Stimulated activated naive B cell treated with anti-CD40 and anti-IgM and Interleukin-4, amounts not matched to agents 10 μg/mL and 1 μg/mL and 100 μg/mL, for 72 hours (primary cell): ENCODE measurements around the gene APOBEC3A.

Source experiments
- ATAC-seq, 2 donors: fragments of 150-1000 bp; cut with Tn5 transposase; replicated peaks; 2 replicates each; pipeline ENCODE4 v1.10.0; 2021; ENCODE audit warnings: moderate library complexity in 1 of 2
- DNase-seq: peaks from one replicate; pipeline ENCODE4 v3.0.0; 2021
- H3K27ac Mint-ChIP-seq: one replicate; pipeline ENCODE4 v1.8.0; 2022; ENCODE audit warnings: mild to moderate bottlenecking, mixed read lengths
- H3K27me3 Mint-ChIP-seq, 2 donors: one replicate each; pipeline ENCODE4 v1.8.0; 2022; ENCODE audit warnings: mixed read lengths in 2 of 2
- H3K36me3 Mint-ChIP-seq, 2 donors: one replicate each; pipeline ENCODE4 v1.8.0; 2022; ENCODE audit warnings: mixed read lengths in 2 of 2, mild to moderate bottlenecking in 1 of 2
- H3K4me1 Mint-ChIP-seq, 2 donors: one replicate each; pipeline ENCODE4 v1.8.0; 2022; ENCODE audit warnings: mixed read lengths in 2 of 2, mild to moderate bottlenecking in 1 of 2
- H3K4me3 Mint-ChIP-seq, 2 donors: one replicate each; pipeline ENCODE4 v1.8.0; 2022; ENCODE audit warnings: mild to moderate bottlenecking in 2 of 2, mixed read lengths in 2 of 2, moderate library complexity in 1 of 2
- H3K9me3 Mint-ChIP-seq, 2 donors: one replicate each; pipeline ENCODE4 v1.8.0; 2022; ENCODE audit warnings: mixed read lengths in 2 of 2, mild to moderate bottlenecking in 1 of 2

APOBEC3A gene

GRCh38 chr22:38948181-38948940 lies 9.0 kb upstream of the APOBEC3A start:
- no peak overlapping the region for H3K4me3 Mint-ChIP-seq
- no peak overlapping the region for H3K27ac Mint-ChIP-seq
- DNase-seq (no peak), ATAC-seq (no peak)
- H3K9me3 Mint-ChIP-seq, result peaks cover 3 to 4% of the 10 kb centered on the region in 2 donors
- peaks cover 41 to 45% of the 10 kb centered on the region in 2 donors for H3K4me1 Mint-ChIP-seq
- H3K36me3 Mint-ChIP-seq, result peaks cover 0 to 2% of the 10 kb centered on the region in 2 donors
- H3K27me3 Mint-ChIP-seq, result peaks cover 9 to 40% of the 10 kb centered on the region in 2 donors

GRCh38 chr22:38949889-38950405 lies 7.5 kb upstream of the APOBEC3A start:
- peaks cover 0 to 2% of the 10 kb centered on the region in 2 donors for H3K36me3 Mint-ChIP-seq
- DNase-seq (no peak), ATAC-seq (no peak)
- no peak overlapping the region for H3K27ac Mint-ChIP-seq
- H3K4me3 Mint-ChIP-seq, result no peak overlapping the region
- H3K4me1 Mint-ChIP-seq, result peaks cover 39 to 41% of the 10 kb centered on the region in 2 donors
- H3K27me3 Mint-ChIP-seq, result peaks cover 9 to 37% of the 10 kb centered on the region in 2 donors
- peaks cover 1 to 3% of the 10 kb centered on the region in 2 donors for H3K9me3 Mint-ChIP-seq

GRCh38 chr22:38950527-38951295 lies 6.7 kb upstream of the APOBEC3A start:
- Mint-ChIP-seq H3K4me3 (no peak overlapping the region), H3K27ac (no peak overlapping the region), H3K4me1 (peaks cover 34 to 41% of the 10 kb centered on the region in 2 donors), H3K9me3 (peaks cover 0 to 2% of the 10 kb centered on the region in 2 donors), H3K27me3 (peaks cover 9 to 39% of the 10 kb centered on the region in 2 donors), H3K36me3 (peaks cover 0 to 2% of the 10 kb centered on the region in 2 donors)
- no peak for ATAC-seq
- DNase-seq, result no peak

- DNase-seq (no peak), ATAC-seq (no peak)
- Mint-ChIP-seq H3K36me3 (peaks cover 0 to 2% of the 10 kb centered on the region in 2 donors), H3K9me3 (peaks cover 0 to 2% of the 10 kb centered on the region in 2 donors), H3K27me3 (peaks cover 9 to 39% of the 10 kb centered on the region in 2 donors), H3K4me1 (peaks cover 35 to 38% of the 10 kb centered on the region in 2 donors), H3K4me3 (no peak overlapping the region), H3K27ac (no peak overlapping the region)
These were observed 5.7 kb upstream of the APOBEC3A start for GRCh38 chr22:38951734-38952133.

GRCh38 chr22:38952281-38952993 lies 5.0 kb upstream of the APOBEC3A start:
- Mint-ChIP-seq H3K9me3 (peaks cover 0 to under 1% of the 10 kb centered on the region in 2 donors), H3K4me1 (peaks cover 35 to 38% of the 10 kb centered on the region in 2 donors), H3K4me3 (no peak overlapping the region), H3K36me3 (peaks cover 0 to 1% of the 10 kb centered on the region in 2 donors), H3K27ac (peak overlapping the region; percentile 37), H3K27me3 (peaks cover 4 to 39% of the 10 kb centered on the region in 2 donors)
- DNase-seq, result no peak
- no peak for ATAC-seq

GRCh38 chr22:38953091-38953490 lies 4.3 kb upstream of the APOBEC3A start:
- ATAC-seq (no peak), DNase-seq (no peak)
- Mint-ChIP-seq H3K27me3 (peaks cover 0 to 39% of the 10 kb centered on the region in 2 donors), H3K36me3 (no peaks in the 10 kb centered on the region), H3K9me3 (no peaks in the 10 kb centered on the region), H3K27ac (no peak overlapping the region), H3K4me3 (no peak overlapping the region), H3K4me1 (peaks cover 33% of the 10 kb centered on the region in 2 donors)

- DNase-seq (peak; percentile 52), ATAC-seq (peak; percentile 94)
- no peaks in the 10 kb centered on the region for H3K36me3 Mint-ChIP-seq
- peaks cover 3 to 46% of the 10 kb centered on the region in 2 donors for H3K27me3 Mint-ChIP-seq
- peaks cover 29 to 31% of the 10 kb centered on the region in 2 donors for H3K4me1 Mint-ChIP-seq
- H3K9me3 Mint-ChIP-seq, result no peaks in the 10 kb centered on the region
- H3K4me3 Mint-ChIP-seq, result no peak overlapping the region
- peak overlapping the region; percentile 63 for H3K27ac Mint-ChIP-seq
These were observed 3.6 kb upstream of the APOBEC3A start for GRCh38 chr22:38953577-38954413.

GRCh38 chr22:38954414-38955043 lies 2.9 kb upstream of the APOBEC3A start:
- Mint-ChIP-seq H3K27me3 (peaks cover 7 to 54% of the 10 kb centered on the region in 2 donors), H3K36me3 (no peaks in the 10 kb centered on the region), H3K4me3 (no peak overlapping the region), H3K27ac (peak overlapping the region; percentile 59), H3K4me1 (peaks cover 28 to 31% of the 10 kb centered on the region in 2 donors), H3K9me3 (no peaks in the 10 kb centered on the region)
- ATAC-seq (no peak), DNase-seq (no peak)

GRCh38 chr22:38955250-38955905 lies 2.0 kb upstream of the APOBEC3A start:
- H3K27me3 Mint-ChIP-seq, result peaks cover 7 to 49% of the 10 kb centered on the region in 2 donors
- H3K27ac Mint-ChIP-seq, result no peak overlapping the region
- ATAC-seq (no peak), DNase-seq (no peak)
- H3K9me3 Mint-ChIP-seq, result no peaks in the 10 kb centered on the region
- no peaks in the 10 kb centered on the region for H3K36me3 Mint-ChIP-seq
- H3K4me3 Mint-ChIP-seq, result no peak overlapping the region
- peaks cover 28 to 31% of the 10 kb centered on the region in 2 donors for H3K4me1 Mint-ChIP-seq

GRCh38 chr22:38955926-38956325 lies 1.5 kb upstream of the APOBEC3A start:
- DNase-seq, result no peak
- H3K9me3 Mint-ChIP-seq, result no peaks in the 10 kb centered on the region
- no peak for ATAC-seq
- no peaks in the 10 kb centered on the region for H3K36me3 Mint-ChIP-seq
- peaks cover 28 to 31% of the 10 kb centered on the region in 2 donors for H3K4me1 Mint-ChIP-seq
- H3K27ac Mint-ChIP-seq, result no peak overlapping the region
- H3K27me3 Mint-ChIP-seq, result peaks cover 7 to 44% of the 10 kb centered on the region in 2 donors
- H3K4me3 Mint-ChIP-seq, result no peak overlapping the region

GRCh38 chr22:38956551-38956950 lies 858 bp upstream of the APOBEC3A start:
- H3K9me3 Mint-ChIP-seq, result no peaks in the 10 kb centered on the region
- no peak overlapping the region for H3K27ac Mint-ChIP-seq
- H3K27me3 Mint-ChIP-seq, result peaks cover 7 to 39% of the 10 kb centered on the region in 2 donors
- no peak overlapping the region for H3K4me3 Mint-ChIP-seq
- peaks cover 28 to 31% of the 10 kb centered on the region in 2 donors for H3K4me1 Mint-ChIP-seq
- H3K36me3 Mint-ChIP-seq, result no peaks in the 10 kb centered on the region
- DNase-seq (no peak), ATAC-seq (no peak)

- ATAC-seq, result no peak
- Mint-ChIP-seq H3K27ac (no peak overlapping the region), H3K27me3 (peaks cover 7 to 39% of the 10 kb centered on the region in 2 donors)
These were observed 620 bp downstream of the APOBEC3A start for GRCh38 chr22:38957808-38958650.

More at GRCh38 chr22:38957808-38958650, 620 bp downstream of the APOBEC3A start:
- Mint-ChIP-seq H3K4me1 (peaks cover 25 to 30% of the 10 kb centered on the region in 2 donors), H3K9me3 (no peaks in the 10 kb centered on the region), H3K36me3 (no peaks in the 10 kb centered on the region), H3K4me3 (no peak overlapping the region)
- DNase-seq, result no peak
